H9 (cell line): ENCODE data around the gene HTR2A. TPM values are rescaled to one million over a fixed set of nuclear protein-coding genes. Genes with fewer than 3 reads are reported as not detected.
A peak's percentile ranks its signal among the peaks of the same experiment; 100 is the strongest.

Experiments
- DNase-seq: peaks from one replicate; pipeline ENCODE4 v3.0.0-alpha.2; 2017
- H2AFZ ChIP-seq: one replicate; pipeline ENCODE4 v1.6.1; 2013; ENCODE audit warnings: mild to moderate bottlenecking, low read length, control low read depth, moderate library complexity
- H2AK5ac ChIP-seq: 2 replicates; pipeline ENCODE4 v1.6.1; 2013; ENCODE audit warnings: low read length, control low read depth, mixed read lengths; ENCODE audit not compliant: insufficient read length
- H2BK120ac ChIP-seq: one replicate; pipeline ENCODE4 v1.6.1; 2013; ENCODE audit warnings: low read depth, mild to moderate bottlenecking, low read length, control low read depth, inconsistent platforms; ENCODE audit not compliant: poor library complexity, severe bottlenecking
- H2BK12ac ChIP-seq: 2 replicates; pipeline ENCODE4 v1.6.1; 2013; ENCODE audit warnings: low read length, control low read depth, mixed read lengths, low read depth; ENCODE audit not compliant: insufficient read length
- H2BK15ac ChIP-seq: 2 replicates; pipeline ENCODE4 v1.6.1; 2013; ENCODE audit warnings: low read depth, low read length, control low read depth
- H2BK20ac ChIP-seq: one replicate; pipeline ENCODE4 v1.6.1; 2013; ENCODE audit warnings: low read depth, mild to moderate bottlenecking, low read length, control low read depth, inconsistent platforms; ENCODE audit not compliant: poor library complexity, severe bottlenecking
- H2BK5ac ChIP-seq: 2 replicates; pipeline ENCODE4 v1.6.1; 2013; ENCODE audit warnings: low read length, control low read depth, mixed read lengths; ENCODE audit not compliant: insufficient read length
- H3K14ac ChIP-seq: 2 replicates; pipeline ENCODE4 v1.6.1; 2013; ENCODE audit warnings: low read length, control low read depth; ENCODE audit not compliant: insufficient read depth
- H3K18ac ChIP-seq: 2 replicates; pipeline ENCODE4 v1.6.1; 2013; ENCODE audit warnings: low read depth, mild to moderate bottlenecking, mixed read lengths, low read length, control low read depth; ENCODE audit not compliant: insufficient read length
- H3K23ac ChIP-seq: 2 replicates; pipeline ENCODE4 v1.6.1; 2013; ENCODE audit warnings: low read length, control low read depth, mixed read lengths, low read depth; ENCODE audit not compliant: insufficient read length
- H3K23me2 ChIP-seq: 2 replicates; pipeline ENCODE4 v1.6.1; 2013; ENCODE audit warnings: low read depth, mild to moderate bottlenecking, mixed read lengths, low read length, control low read depth; ENCODE audit not compliant: insufficient read length, poor library complexity, severe bottlenecking
- H3K27ac ChIP-seq: 2 replicates; pipeline ENCODE4 v1.5.1; 2013; ENCODE audit warnings: low read length, control low read depth, mixed read lengths, low read depth; ENCODE audit not compliant: insufficient read length
- H3K27me3 ChIP-seq: 2 replicates; pipeline ENCODE4 v1.6.1; 2013; ENCODE audit warnings: low read length, control low read depth, inconsistent platforms; ENCODE audit not compliant: insufficient read depth
- H3K4ac ChIP-seq: 2 replicates; pipeline ENCODE4 v1.6.1; 2013; ENCODE audit warnings: low read depth, mild to moderate bottlenecking, control low read depth, inconsistent platforms, low read length, moderate library complexity
- H3K4me1 ChIP-seq: 2 replicates; pipeline ENCODE4 v1.6.1; 2013; ENCODE audit warnings: low read length, control low read depth, inconsistent platforms; ENCODE audit not compliant: insufficient read depth
- H3K4me2 ChIP-seq: 2 replicates; pipeline ENCODE4 v1.6.1; 2013; ENCODE audit warnings: low read length, control low read depth, mixed read lengths; ENCODE audit not compliant: insufficient read length, insufficient read depth
- H3K56ac ChIP-seq: 2 replicates; pipeline ENCODE4 v1.6.1; 2013; ENCODE audit warnings: low read depth, mild to moderate bottlenecking, mixed read lengths, low read length, control low read depth; ENCODE audit not compliant: insufficient read length
- H3K79me1 ChIP-seq: 2 replicates; pipeline ENCODE4 v1.6.1; 2013; ENCODE audit warnings: low read depth, mild to moderate bottlenecking, moderate library complexity, low read length, control low read depth, inconsistent platforms; ENCODE audit not compliant: insufficient read depth, poor library complexity, severe bottlenecking
- H3K79me2 ChIP-seq: 2 replicates; pipeline ENCODE4 v1.6.1; 2013; ENCODE audit warnings: low read length, control low read depth, inconsistent platforms; ENCODE audit not compliant: insufficient read depth
- H3K9ac ChIP-seq: 2 replicates; pipeline ENCODE4 v1.6.1; 2013; ENCODE audit warnings: low read length, control low read depth, mixed read lengths; ENCODE audit not compliant: insufficient read length; ENCODE audit errors: extremely low read depth
- H3K9me3 ChIP-seq: one replicate; pipeline ENCODE4 v1.6.1; 2013; ENCODE audit warnings: low read depth, low read length, inconsistent platforms; ENCODE audit not compliant: control insufficient read depth
- H3T11ph ChIP-seq: one replicate; pipeline ENCODE4 v1.6.1; 2013; ENCODE audit warnings: mild to moderate bottlenecking, low read length, control low read depth, inconsistent platforms
- H4K20me1 ChIP-seq: one replicate; pipeline ENCODE4 v1.6.1; 2013; ENCODE audit not compliant: control insufficient read depth, insufficient read length, insufficient read depth
- H4K5ac ChIP-seq: 2 replicates; pipeline ENCODE4 v1.6.1; 2013; ENCODE audit warnings: low read depth, mild to moderate bottlenecking, mixed read lengths, low read length, control low read depth; ENCODE audit not compliant: insufficient read length
- H4K8ac ChIP-seq: replicated peaks from 2 replicates; pipeline ENCODE4 v1.6.1; 2013; ENCODE audit warnings: low read length, control low read depth, mixed read lengths, low read depth; ENCODE audit not compliant: insufficient read length
- H4K91ac ChIP-seq: 2 replicates; pipeline ENCODE4 v1.6.1; 2013; ENCODE audit warnings: low read depth, mild to moderate bottlenecking, moderate library complexity, mixed read lengths, low read length, control low read depth; ENCODE audit not compliant: insufficient read length
- H3K27ac Mint-ChIP-seq, 3 experiments: 2 replicates in 2 of 3; 3 replicates in 1 of 3; pipeline ENCODE4 v1.8.0; 2020 to 2021; ENCODE audit warnings: mixed read lengths in 3 of 3, mild to moderate bottlenecking in 1 of 3, moderate library complexity in 1 of 3
- H3K27me3 Mint-ChIP-seq: 2 replicates; pipeline ENCODE4 v1.8.0; 2021; ENCODE audit warnings: low read depth, mild to moderate bottlenecking, moderate library complexity, mixed read lengths
- H3K36me3 Mint-ChIP-seq, 3 experiments: 2 replicates in 2 of 3; 3 replicates in 1 of 3; pipeline ENCODE4 v1.8.0; 2020 to 2021; ENCODE audit warnings: low read depth in 3 of 3, mixed read lengths in 3 of 3; ENCODE audit not compliant: insufficient read depth in 1 of 3
- H3K4me1 Mint-ChIP-seq, 2 experiments: 2 replicates each; pipeline ENCODE4 v1.8.0; 2020; ENCODE audit warnings: mixed read lengths in 2 of 2
- H3K4me3 Mint-ChIP-seq, 2 experiments: 2 replicates in 1 of 2; 3 replicates in 1 of 2; pipeline ENCODE4 v1.8.0; 2020 to 2021; ENCODE audit warnings: mild to moderate bottlenecking in 2 of 2, mixed read lengths in 2 of 2, moderate library complexity in 1 of 2
- H3K9me3 Mint-ChIP-seq, 2 experiments: 2 replicates in 1 of 2; 3 replicates in 1 of 2; pipeline ENCODE4 v1.8.0; 2020; ENCODE audit warnings: mild to moderate bottlenecking in 2 of 2, mixed read lengths in 2 of 2, moderate library complexity in 1 of 2
- CTCF ChIP-seq: fragments of 200-600 bp; sonication (generic); conservative IDR thresholded peaks from 3 replicates; pipeline ENCODE4 v1.8.0; 2021; ENCODE audit warnings: antibody characterized with exemption, mild to moderate bottlenecking
- WGBS: extraction: QIAGEN DNeasy Blood & Tissue Kit; methylation state at CpG from one replicate; pipeline ENCODE4 v1.1.7; 2013; ENCODE audit warnings: missing lambda C conversion rate, low lambda C conversion rate, mixed read lengths; ENCODE audit not compliant: insufficient read length; ENCODE audit errors: extremely low coverage; 5-methylcytosine and 5-hydroxymethylcytosine counted together
- total RNA-seq: library from RNA; stranded (reverse); gene quantifications from 2 replicates; pipeline ENCODE4 v1.2.1, GENCODE V29; 2021

The HTR2A gene
- total RNA-seq, 1 experiment from 2014 or later = not detected

- H2AK5ac ChIP-seq = no peak overlapping the region
- peaks cover 0 to 4% (median 0%) of the 10 kb centered on the region in 3 experiments; a peak in 4 of 7 replicates for H3K36me3 Mint-ChIP-seq
- no peak overlapping the region for H3K18ac ChIP-seq
- no peak overlapping the region for H3K27ac ChIP-seq
- no peak overlapping the region for H3K9ac ChIP-seq
- no peak for DNase-seq
- H3K79me1 ChIP-seq = no peaks in the 10 kb centered on the region
- peaks cover 9% of the 10 kb centered on the region in 2 experiments for H3K4me1 Mint-ChIP-seq
- no CpG with 5 or more reads among the region's 1 CpG for WGBS
- H3K23ac ChIP-seq = no peak overlapping the region
- no peak overlapping the region for H2BK12ac ChIP-seq
- TF ChIP-seq CTCF = no peak
- H3K79me2 ChIP-seq = no peaks in the 10 kb centered on the region
- no peak overlapping the region for H4K5ac ChIP-seq
- no peak overlapping the region for H3K4me2 ChIP-seq
- no peaks in the 10 kb centered on the region; the same call in 1 of the 2 replicates for H3K27me3 Mint-ChIP-seq
- no peaks in the 10 kb centered on the region for H3K27me3 ChIP-seq
- H3K9me3 ChIP-seq = no peaks in the 10 kb centered on the region
- H2BK15ac ChIP-seq = no peak overlapping the region
- no peak overlapping the region for H2AFZ ChIP-seq
- H3K14ac ChIP-seq = no peak overlapping the region
- no peaks in the 10 kb centered on the region for H3K23me2 ChIP-seq
- H3K4me1 ChIP-seq = no peaks in the 10 kb centered on the region
- H2BK20ac ChIP-seq = no peak overlapping the region
- no peaks in the 10 kb centered on the region for H4K20me1 ChIP-seq
- H4K8ac ChIP-seq = no peak overlapping the region
- no peak overlapping the region for H2BK5ac ChIP-seq
- no peak overlapping the region for H2BK120ac ChIP-seq
- H3T11ph ChIP-seq = no peak overlapping the region
- 0 out of 7 replicates have a peak overlapping the region, but pooled peaks of 1 of the 3 experiments have one; percentile 21 for H3K27ac Mint-ChIP-seq
- peaks cover 4 to 10% of the 10 kb centered on the region in 2 experiments for H3K9me3 Mint-ChIP-seq
- no peak overlapping the region for H4K91ac ChIP-seq
- H3K4me3 Mint-ChIP-seq = no peak overlapping the region
- no peak overlapping the region for H3K56ac ChIP-seq
- no peak overlapping the region for H3K4ac ChIP-seq
Observed at GRCh38 chr13:46817095-46817494, 79.8 kb downstream of the HTR2A start.
